ENCODE data around the gene PELI1.

PELI1 gene

GRCh38 chr2:64140665-64141200 is 3.5 kb downstream of the PELI1 start:
- Histone ChIP-seq H3K36me3 (ENCODE audit: control insufficient read depth, insufficient read depth, low read length) (no peaks in the 10 kb centered on the region; the same call in none of the 2 replicates), H3K4me3 (replicated peaks; ENCODE audit: low read depth, low read length) (peak overlapping the region; percentile 97), H3K27me3 (replicated peaks; ENCODE audit: control insufficient read depth, insufficient read depth, low read length) (no peaks in the 10 kb centered on the region)
- no peak for DNase-seq (ENCODE audit: extremely low read depth, insufficient read length)
- TF ChIP-seq CTCF (IDR thresholded peaks at IDR 0.05; ENCODE audit: insufficient read depth, low read length, poor library complexity, severe bottlenecking) = no peak

DNA sequence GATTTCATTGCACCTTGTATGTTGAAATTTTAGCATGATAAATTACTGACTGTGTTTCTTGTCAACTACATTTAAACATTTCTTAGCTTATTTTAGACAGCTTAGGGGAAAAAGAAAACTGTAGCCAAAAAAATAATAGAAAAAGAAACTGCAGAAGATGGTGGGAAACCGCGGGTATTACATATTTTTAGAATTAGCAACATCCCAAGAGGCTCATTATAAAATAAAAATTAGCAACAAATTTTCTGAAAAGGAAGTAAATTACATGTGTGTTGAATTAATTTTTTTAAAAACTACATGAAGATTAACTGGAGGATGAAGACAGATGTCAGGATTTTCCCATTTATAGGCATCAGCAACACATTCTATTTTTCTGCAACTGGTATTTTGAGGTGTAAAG is 4.3 kb downstream of the PELI1 start:
- Histone ChIP-seq H3K4me3 (replicated peaks; ENCODE audit: low read depth, low read length) (peak overlapping the region; percentile 97), H3K36me3 (ENCODE audit: control insufficient read depth, insufficient read depth, low read length) (no peaks in the 10 kb centered on the region; the same call in none of the 2 replicates), H3K27me3 (replicated peaks; ENCODE audit: control insufficient read depth, insufficient read depth, low read length) (no peaks in the 10 kb centered on the region)
- no peak for TF ChIP-seq CTCF (IDR thresholded peaks at IDR 0.05; ENCODE audit: insufficient read depth, low read length, poor library complexity, severe bottlenecking)
- DNase-seq (ENCODE audit: extremely low read depth, insufficient read length) = no peak

- no peak for DNase-seq (ENCODE audit: extremely low read depth, insufficient read length)
- TF ChIP-seq CTCF (IDR thresholded peaks at IDR 0.05; ENCODE audit: insufficient read depth, low read length, poor library complexity, severe bottlenecking) = no peak
- H3K4me3 ChIP-seq (replicated peaks; ENCODE audit: low read depth, low read length) = no peak overlapping the region
- H3K27me3 ChIP-seq (replicated peaks; ENCODE audit: control insufficient read depth, insufficient read depth, low read length) = no peaks in the 10 kb centered on the region
- no peaks in the 10 kb centered on the region; the same call in none of the 2 replicates for H3K36me3 ChIP-seq (ENCODE audit: control insufficient read depth, insufficient read depth, low read length)
Observed at GRCh38 chr2:64137996-64138395, 6.2 kb downstream of the PELI1 start.

DNA sequence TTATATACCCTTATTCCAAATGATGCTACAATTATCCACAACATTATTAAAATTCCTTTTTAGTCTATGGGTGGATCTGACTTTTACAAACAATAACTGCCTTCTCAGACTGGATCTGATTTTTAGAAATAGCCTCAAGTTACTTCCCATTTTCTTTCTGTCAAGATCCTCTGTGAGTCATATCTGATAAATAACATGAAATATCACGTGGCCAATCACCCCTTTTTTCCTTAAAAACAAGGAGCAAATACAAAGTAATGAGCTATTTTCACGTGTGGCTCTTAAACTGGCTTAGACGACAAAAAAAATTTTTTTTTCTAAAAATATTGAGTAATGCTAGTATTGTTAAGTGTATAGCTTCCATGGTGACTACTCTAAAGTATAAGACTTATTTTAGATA is 6.7 kb downstream of the PELI1 start:
- DNase-seq (ENCODE audit: extremely low read depth, insufficient read length) = no peak
- Histone ChIP-seq H3K27me3 (replicated peaks; ENCODE audit: control insufficient read depth, insufficient read depth, low read length) (no peaks in the 10 kb centered on the region), H3K36me3 (ENCODE audit: control insufficient read depth, insufficient read depth, low read length) (no peaks in the 10 kb centered on the region; the same call in none of the 2 replicates), H3K4me3 (replicated peaks; ENCODE audit: low read depth, low read length) (no peak overlapping the region)
- no peak for TF ChIP-seq CTCF (IDR thresholded peaks at IDR 0.05; ENCODE audit: insufficient read depth, low read length, poor library complexity, severe bottlenecking)

DNA sequence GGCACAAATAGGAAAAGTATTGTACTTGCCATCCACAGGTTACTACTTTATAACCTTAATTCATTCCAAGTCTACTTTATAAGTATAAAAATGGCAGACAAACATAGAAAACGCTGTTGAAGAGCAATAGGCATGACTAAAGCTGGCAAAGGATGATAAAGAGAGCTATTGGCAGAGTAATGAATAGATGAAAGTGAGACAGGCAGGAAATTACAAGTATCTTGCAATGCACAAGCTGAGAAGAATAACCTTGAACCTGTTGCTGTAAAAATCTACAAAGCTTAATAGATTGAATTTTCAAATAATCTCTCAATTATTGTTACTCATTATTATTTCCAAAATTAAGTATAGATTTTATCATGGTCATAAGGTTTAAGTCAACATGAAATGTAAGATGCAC is 8.8 kb downstream of the PELI1 start:
- Histone ChIP-seq H3K36me3 (ENCODE audit: control insufficient read depth, insufficient read depth, low read length) (no peaks in the 10 kb centered on the region; the same call in none of the 2 replicates), H3K4me3 (replicated peaks; ENCODE audit: low read depth, low read length) (no peak overlapping the region), H3K27me3 (replicated peaks; ENCODE audit: control insufficient read depth, insufficient read depth, low read length) (no peaks in the 10 kb centered on the region)
- DNase-seq (ENCODE audit: extremely low read depth, insufficient read length) = no peak
- TF ChIP-seq CTCF (IDR thresholded peaks at IDR 0.05; ENCODE audit: insufficient read depth, low read length, poor library complexity, severe bottlenecking) = no peak

DNA sequence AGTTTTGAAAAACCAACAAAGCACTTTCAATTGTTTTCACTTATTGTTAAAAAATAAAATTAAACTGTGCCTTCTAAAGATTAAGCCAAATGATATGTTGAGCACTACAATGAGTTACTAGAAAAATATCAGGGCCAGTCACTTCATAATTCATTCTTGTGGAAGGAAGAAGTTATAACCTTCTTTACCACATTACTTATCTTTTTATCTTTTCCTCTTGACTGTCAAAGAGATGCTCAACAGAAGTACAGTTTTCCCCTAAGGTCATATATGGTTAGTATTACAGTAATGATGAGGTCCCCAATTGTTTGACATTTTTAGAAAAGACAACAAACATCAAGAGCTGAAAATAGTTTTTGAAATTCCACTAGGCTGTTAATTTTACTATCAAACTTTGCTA is 9.4 kb downstream of the PELI1 start:
- no peaks in the 10 kb centered on the region for H3K27me3 ChIP-seq (replicated peaks; ENCODE audit: control insufficient read depth, insufficient read depth, low read length)
- DNase-seq (ENCODE audit: extremely low read depth, insufficient read length) = no peak
- TF ChIP-seq CTCF (IDR thresholded peaks at IDR 0.05; ENCODE audit: insufficient read depth, low read length, poor library complexity, severe bottlenecking) = no peak
- H3K36me3 ChIP-seq (ENCODE audit: control insufficient read depth, insufficient read depth, low read length) = no peaks in the 10 kb centered on the region; the same call in none of the 2 replicates
- H3K4me3 ChIP-seq (replicated peaks; ENCODE audit: low read depth, low read length) = no peak overlapping the region
